K562 (cell line): ENCODE data around the gene ZC3H12C. TPM values are rescaled to one million over a fixed set of nuclear protein-coding genes. Genes with fewer than 3 reads are reported as not detected.

Experiments
- ATAC-seq: fragments of 200-7000 bp; cut with Tn5 transposase; 3 replicates; pipeline ENCODE4 v1.9.1; 2020; ENCODE audit warnings: moderate library complexity
- BruUV-seq: library from RNA; stranded (reverse); fragments of 400-500 nt; replicated peaks from 2 replicates; lab custom pipeline; 2021; lab: Mats Ljungman, UMichigan
- CTCF ChIA-PET: fragments of 300-600 bp; formaldehyde crosslinking; extraction: SDS; loops from one replicate; lab custom pipeline; 2021; ENCODE audit warnings: low intra/inter-chr PET ratio; lab: Yijun Ruan, JAX
- POLR2A ChIA-PET: fragments of 300-600, 350-650 bp; sonication (Branson Sonifier 250); formaldehyde crosslinking; extraction: SDS; loops from one replicate; lab custom pipeline; 2021; ENCODE audit warnings: antibody characterized with exemption, inconsistent platforms; lab: Yijun Ruan, JAX
- DNase-seq, 4 experiments: peaks; one replicate each; pipeline versions ENCODE4 v3.0.0 to v3.0.0-alpha.2; 2011 to 2018; ENCODE audit warnings: low spot score in 3 of 4, mixed read lengths in 3 of 4; ENCODE audit errors: extremely low read depth in 1 of 4
- FAIRE-seq: peaks from 2 replicates; lab custom pipeline; 2011; peaks lifted over from hg19 to GRCh38; lab: Jason Lieb, UNC
- H2AFZ ChIP-seq: 2 replicates; pipeline ENCODE4 v1.6.0; 2011; ENCODE audit warnings: low read depth, low read length, control low read depth, inconsistent platforms
- H3K27ac ChIP-seq: fragments of 200-600 bp; 3 replicates; pipeline ENCODE4 v1.8.0; 2011; ENCODE audit warnings: low read depth, mild to moderate bottlenecking, control low read depth, inconsistent platforms, low read length, moderate library complexity, mixed read lengths; ENCODE audit errors: extremely low read depth
- H3K27me3 ChIP-seq, 2 experiments: fragments of 300-600 bp in 1 of 2; 2 replicates in 1 of 2; 3 replicates in 1 of 2; pipeline versions ENCODE4 v1.6.0 to v1.8.0; 2011; ENCODE audit warnings: inconsistent platforms in 2 of 2, low read length in 2 of 2, mild to moderate bottlenecking in 1 of 2, mixed read lengths in 1 of 2, moderate library complexity in 1 of 2; ENCODE audit not compliant: control insufficient read depth in 2 of 2, insufficient read depth in 2 of 2
- H3K36me3 ChIP-seq: fragments of 300-600 bp; 3 replicates; pipeline ENCODE4 v1.8.0; 2011; ENCODE audit warnings: mild to moderate bottlenecking, low read length, inconsistent platforms; ENCODE audit not compliant: control insufficient read depth, insufficient read depth
- H3K4me1 ChIP-seq, 2 experiments: fragments of 200-600 bp in 1 of 2; replicated peaks in 1 of 2; 2 replicates in 1 of 2; 3 replicates in 1 of 2; pipeline versions ENCODE4 v1.5.1 to v1.8.0; 2011; ENCODE audit warnings: inconsistent platforms in 2 of 2, low read length in 2 of 2, mild to moderate bottlenecking in 1 of 2, mixed read lengths in 1 of 2, moderate library complexity in 1 of 2; ENCODE audit not compliant: control insufficient read depth in 2 of 2, insufficient read depth in 2 of 2
- H3K4me2 ChIP-seq: 2 replicates; pipeline ENCODE4 v1.6.1; 2011; ENCODE audit warnings: low read length, control low read depth, inconsistent platforms, mixed read lengths; ENCODE audit not compliant: insufficient read depth
- H3K4me3 ChIP-seq: fragments of 200-600 bp; sonication (generic), shearing (Covaris generic); 2 replicates; pipeline ENCODE4 v1.5.1; 2016; ENCODE audit warnings: control low read depth, inconsistent platforms
- H3K79me2 ChIP-seq: fragments of 200-600 bp; 3 replicates; pipeline ENCODE4 v1.8.0; 2011; ENCODE audit warnings: low read length, inconsistent platforms; ENCODE audit not compliant: control insufficient read depth, insufficient read depth
- H3K9ac ChIP-seq, 2 experiments: 2 replicates each; pipeline versions ENCODE4 v1.6.0 to v1.6.1; 2011; ENCODE audit warnings: low read depth in 2 of 2, low read length in 2 of 2, control low read depth in 1 of 2, inconsistent platforms in 1 of 2, mild to moderate bottlenecking in 1 of 2, mixed read lengths in 1 of 2; ENCODE audit not compliant: insufficient read depth in 1 of 2
- H3K9me1 ChIP-seq: one replicate; pipeline ENCODE4 v1.6.0; 2011; ENCODE audit warnings: inconsistent platforms, mild to moderate bottlenecking, low read length, moderate library complexity; ENCODE audit not compliant: control insufficient read depth, insufficient read depth
- H3K9me3 ChIP-seq: replicated peaks from 2 replicates; pipeline ENCODE4 v1.5.1; 2011; ENCODE audit warnings: low read depth, low read length, inconsistent platforms; ENCODE audit not compliant: control insufficient read depth, insufficient read depth
- H4K20me1 ChIP-seq: replicated peaks from 2 replicates; pipeline ENCODE4 v1.6.1; 2011; ENCODE audit warnings: low read length, inconsistent platforms, mixed read lengths; ENCODE audit not compliant: control insufficient read depth, insufficient read depth
- CHD4 ChIP-seq: fragments of 200-600 bp; sonication (generic); IDR thresholded peaks from 3 replicates; pipeline ENCODE4 v1.6.1; 2012; ENCODE audit warnings: low read depth, mild to moderate bottlenecking, mixed read lengths, low read length, inconsistent platforms; ENCODE audit not compliant: insufficient read depth, insufficient replicate concordance, poor library complexity, severe bottlenecking
- CREB5 ChIP-seq: fragments of 250-450 bp; sonication (Bioruptor Pico); IDR thresholded peaks from 2 replicates; pipeline ENCODE4 v1.5.0; 2020; ENCODE audit warnings: mild to moderate bottlenecking
- CTCF ChIP-seq, 3 experiments: IDR thresholded peaks in 2 of 3; conservative IDR thresholded peaks in 1 of 3; 2 replicates each; pipeline ENCODE4 v1.5.1; 2011 to 2012; ENCODE audit warnings: low read length in 3 of 3, mild to moderate bottlenecking in 3 of 3, control low read depth in 2 of 3, improper control_type of control experiment in 1 of 3, inconsistent platforms in 1 of 3, low read depth in 1 of 3, mixed read lengths in 1 of 3, moderate library complexity in 1 of 3; ENCODE audit not compliant: insufficient read depth in 2 of 3
- DDX20 ChIP-seq: fragments of 450-650 bp; IDR thresholded peaks from 2 replicates; pipeline ENCODE4 v1.6.1; 2016; ENCODE audit warnings: missing genetic modification characterization, low read depth, mild to moderate bottlenecking, missing compliant biosample characterization, moderate library complexity
- EZH2 ChIP-seq: IDR thresholded peaks from 2 replicates; pipeline ENCODE4 v1.6.1; 2012; ENCODE audit warnings: low read depth, mild to moderate bottlenecking, inconsistent platforms, low read length, borderline replicate concordance
- IRF9 ChIP-seq: fragments of 450-650 bp; IDR thresholded peaks from 2 replicates; pipeline ENCODE4 v1.6.1; 2016; ENCODE audit warnings: missing biosample characterization, missing genetic modification characterization
- KLF1 ChIP-seq: fragments of 450-650 bp; IDR thresholded peaks from 2 replicates; pipeline ENCODE4 v1.6.1; 2016; ENCODE audit warnings: missing genetic modification characterization, missing compliant biosample characterization
- NCOA4 ChIP-seq: fragments of 450-650 bp; IDR thresholded peaks from 2 replicates; pipeline ENCODE4 v1.6.1; 2018; ENCODE audit warnings: mild to moderate bottlenecking; ENCODE audit not compliant: partially characterized antibody
- PHB ChIP-seq: fragments of 250-450 bp; sonication (Bioruptor Pico); IDR thresholded peaks from 2 replicates; pipeline ENCODE4 v1.5.0; 2021
- POLR2A ChIP-seq: fragments of 450-650 bp; conservative IDR thresholded peaks from 2 replicates; pipeline ENCODE4 v1.6.1; 2016
- RAD51 ChIP-seq: fragments of 450-650 bp; IDR thresholded peaks from 2 replicates; pipeline ENCODE4 v1.7.1; 2016; ENCODE audit warnings: low read depth, mild to moderate bottlenecking, borderline replicate concordance
- SETDB1 ChIP-seq: IDR thresholded peaks from one replicate; pipeline ENCODE4 v1.6.1; 2012; ENCODE audit warnings: low read length, control low read depth, inconsistent platforms
- ZBTB17 ChIP-seq: fragments of 450-650 bp; formaldehyde crosslinking; IDR thresholded peaks from 2 replicates; pipeline ENCODE4 v1.4.0; 2020; ENCODE audit warnings: mild to moderate bottlenecking
- ZFP36 ChIP-seq: fragments of 150-350 bp; IDR thresholded peaks from 2 replicates; pipeline ENCODE4 v1.6.1; 2018; ENCODE audit warnings: low read length, low read depth; ENCODE audit not compliant: partially characterized antibody
- ZNF224 ChIP-seq: sonication (generic); formaldehyde crosslinking; IDR thresholded peaks from 2 replicates; pipeline ENCODE4 v1.8.0; 2022; ENCODE audit warnings: mild to moderate bottlenecking, missing genetic modification reagents
- ZNF24 ChIP-seq: fragments of 450-650 bp; IDR thresholded peaks from 2 replicates; pipeline ENCODE4 v1.6.1; 2016
- ZNF263 ChIP-seq: sonication (generic); formaldehyde crosslinking; IDR thresholded peaks from 2 replicates; pipeline ENCODE4 v1.8.0; 2022; ENCODE audit warnings: mild to moderate bottlenecking, missing genetic modification reagents, borderline replicate concordance
- ZNF507 ChIP-seq: conservative IDR thresholded peaks from 2 replicates; pipeline ENCODE4 v1.6.1; 2017; ENCODE audit warnings: missing genetic modification characterization, missing compliant biosample characterization
- ZNF717 ChIP-seq: fragments of 250-450 bp; sonication (Bioruptor Pico); IDR thresholded peaks from 2 replicates; pipeline ENCODE4 v1.5.0; 2021
- WGBS: fragments of 100-300 bp; shearing (Covaris generic); methylation state at CpG from one replicate; pipeline ENCODE4 v1.1.6; 2016; ENCODE audit warnings: low coverage, mixed read lengths; ENCODE audit not compliant: insufficient coverage; ENCODE audit errors: missing lambda C conversion rate; 5-methylcytosine and 5-hydroxymethylcytosine counted together
- in situ Hi-C: fragments of 300-500 bp; cut with MboI; formaldehyde crosslinking; loops from 4 replicates; pipeline ENCODE4 v1.15.0; 2018; ENCODE audit warnings: inconsistent platforms, mixed read lengths
- intact Hi-C: fragments of 100-400 bp; cut with micrococcal nuclease; formaldehyde crosslinking; loops from 2 replicates; pipeline ENCODE4 v1.14.2; 2022
- polyA plus RNA-seq, 8 experiments: library from polyadenylated mRNA; depleted of rRNA in 4 of 8; stranded (reverse) in 5 of 8; unstranded in 3 of 8; fragments of >200 nt; fragmentation: Nextera tagmentation in 2 of 8; fragmentation: Illumina TruSeq in 1 of 8; extraction: Ambion mirVana in 2 of 8; extraction: Trizol in 1 of 8; gene quantifications; 2 replicates each; pipeline versions ENCODE4 v1.2.1 to v1.2.3, GENCODE V29; 2011 to 2014; ENCODE audit warnings: inconsistent platforms in 1 of 8, missing spikeins in 1 of 8
- total RNA-seq, 7 experiments: library from RNA; depleted of rRNA in 6 of 7; stranded (reverse); fragments of >200 nt in 6 of 7; fragmentation: Illumina TruSeq in 2 of 7; extraction: Trizol in 2 of 7; gene quantifications; 2 replicates each; pipeline versions ENCODE4 v1.2.1 to v1.2.3, GENCODE V29; 2011 to 2021; ENCODE audit warnings: low replicate concordance in 1 of 7

ZC3H12C gene
- total and polyA plus RNA-seq, 9 of the 15 experiments (the other 6 are each of a cell fraction or from before 2014, with no cell fraction given), result 0.56 to 5.9 (median 3.3) TPM

GRCh38 chr11:110096496-110096895 is 3.3 kb downstream of the ZC3H12C start:
- Histone ChIP-seq H3K4me1 (peaks cover 4 to 15% of the 10 kb centered on the region in 2 experiments; a peak in 4 of 5 replicates), H3K27me3 (peaks cover 0 to 3% of the 10 kb centered on the region in 2 experiments; a peak in 2 of 5 replicates), H3K4me3 (no peak overlapping the region), H3K9me1 (no peaks in the 10 kb centered on the region), H3K79me2 (peaks cover 24% of the 10 kb centered on the region), H3K9ac (no peak overlapping the region), H2AFZ (no peak overlapping the region), H3K4me2 (no peak overlapping the region), H3K36me3 (no peaks in the 10 kb centered on the region), H4K20me1 (no peaks in the 10 kb centered on the region), H3K27ac (no peak overlapping the region), H3K9me3 (no peaks in the 10 kb centered on the region)
- no TSS peak for BruUV-seq
- intact Hi-C loops, result loop anchor here (5.0 to 10.0 kb wide), 4 partner anchors 76 to 338 kb away; no protein-coding TSS in a partner anchor
- DNase-seq (no peak), FAIRE-seq (no peak), ATAC-seq (no peak)
- POLR2A ChIA-PET, result no interaction called here
- in situ Hi-C loops, result no loop called here
- CTCF ChIA-PET, result no interaction called here
- 66% methylated on average over 5 of the region's 5 CpGs for WGBS
- TF ChIP-seq SETDB1, result no peak
- no peak for TF ChIP-seq POLR2A
- no peak for TF ChIP-seq EZH2
- TF ChIP-seq ZNF263 (CRISPR knock-in tag), result no peak
- no peak for TF ChIP-seq ZBTB17 (CRISPR knock-in tag)
- TF ChIP-seq CREB5 (CRISPR knock-in tag), result no peak
- no peak for TF ChIP-seq CHD4
- TF ChIP-seq ZNF717 (CRISPR knock-in tag), result no peak
- TF ChIP-seq KLF1 (tag), result no peak
- no peak for TF ChIP-seq ZFP36
- TF ChIP-seq RAD51, result no peak
- TF ChIP-seq ZNF224 (CRISPR knock-in tag), result no peak
- TF ChIP-seq IRF9, result no peak
- no peak for TF ChIP-seq ZNF507 (tag)
- TF ChIP-seq DDX20, result no peak
- TF ChIP-seq PHB, result no peak
- no peak for TF ChIP-seq CTCF (IDR thresholded peaks at IDR 0.05 in 2 of 3, conservative IDR thresholded peaks at IDR 0.05 in 1 of 3; ENCODE audit: insufficient read depth in 2 of 3, low read depth in 1 of 3, low read length in 3 of 3)
- TF ChIP-seq ZNF24, result no peak
- no peak for TF ChIP-seq NCOA4
